Glutamatergic neuron (in vitro differentiated cells): ENCODE data around the gene CNDP2. TPM values are rescaled to one million over a fixed set of nuclear protein-coding genes. Genes with fewer than 3 reads are reported as not detected.

Experiments used
- DNase-seq: peaks from one replicate; pipeline ENCODE4 v3.0.0; 2022
- H3K27ac Mint-ChIP-seq: one replicate; pipeline ENCODE4 v1.8.0; 2020; ENCODE audit warnings: mild to moderate bottlenecking, mixed read lengths, inconsistent platforms; ENCODE audit not compliant: unreplicated experiment
- H3K27me3 Mint-ChIP-seq: one replicate; pipeline ENCODE4 v1.8.0; 2020; ENCODE audit warnings: mild to moderate bottlenecking, moderate library complexity, mixed read lengths, inconsistent platforms; ENCODE audit not compliant: unreplicated experiment
- H3K36me3 Mint-ChIP-seq: one replicate; pipeline ENCODE4 v1.8.0; 2020; ENCODE audit warnings: mild to moderate bottlenecking, mixed read lengths, inconsistent platforms; ENCODE audit not compliant: unreplicated experiment
- H3K4me1 Mint-ChIP-seq: one replicate; pipeline ENCODE4 v1.8.0; 2020; ENCODE audit warnings: mild to moderate bottlenecking, low read depth, mixed read lengths, inconsistent platforms; ENCODE audit not compliant: unreplicated experiment
- H3K4me3 Mint-ChIP-seq: one replicate; pipeline ENCODE4 v1.8.0; 2020; ENCODE audit warnings: mild to moderate bottlenecking, mixed read lengths, inconsistent platforms; ENCODE audit not compliant: unreplicated experiment
- H3K9me3 Mint-ChIP-seq: one replicate; pipeline ENCODE4 v1.8.0; 2020; ENCODE audit warnings: mild to moderate bottlenecking, moderate library complexity, mixed read lengths, inconsistent platforms; ENCODE audit not compliant: unreplicated experiment
- long read RNA-seq: library from polyadenylated mRNA; unstranded; transcript quantifications from one replicate; pipeline ENCODE4 v2.0.0, GENCODE V29; 2020; ENCODE audit not compliant: unreplicated experiment
- total RNA-seq: library from RNA; stranded (reverse); fragmentation: NEBNext Ultra II Directional; extraction: Animal tissue kit (Norgen Biotek cat#: 25700); gene quantifications from one replicate; pipeline ENCODE4 v1.2.1, GENCODE V29; 2021; ENCODE audit not compliant: unreplicated experiment
- TF ChIP-seq, protein P1 (sequence below): fragments of 200-600 bp; sonication (generic); IDR thresholded peaks from one replicate; pipeline ENCODE4 v1.5.0; 2021; ENCODE audit not compliant: partially characterized antibody, unreplicated experiment

The CNDP2 gene
- 123 TPM for total RNA-seq
- long read RNA-seq, full-length matches to known transcripts: 46 of 53 reads
- long read RNA-seq, partial matches to known transcripts: 5 of 53 reads
- long read RNA-seq, other reads (novel, unspliced or antisense): 2 of 53 reads

DNA sequence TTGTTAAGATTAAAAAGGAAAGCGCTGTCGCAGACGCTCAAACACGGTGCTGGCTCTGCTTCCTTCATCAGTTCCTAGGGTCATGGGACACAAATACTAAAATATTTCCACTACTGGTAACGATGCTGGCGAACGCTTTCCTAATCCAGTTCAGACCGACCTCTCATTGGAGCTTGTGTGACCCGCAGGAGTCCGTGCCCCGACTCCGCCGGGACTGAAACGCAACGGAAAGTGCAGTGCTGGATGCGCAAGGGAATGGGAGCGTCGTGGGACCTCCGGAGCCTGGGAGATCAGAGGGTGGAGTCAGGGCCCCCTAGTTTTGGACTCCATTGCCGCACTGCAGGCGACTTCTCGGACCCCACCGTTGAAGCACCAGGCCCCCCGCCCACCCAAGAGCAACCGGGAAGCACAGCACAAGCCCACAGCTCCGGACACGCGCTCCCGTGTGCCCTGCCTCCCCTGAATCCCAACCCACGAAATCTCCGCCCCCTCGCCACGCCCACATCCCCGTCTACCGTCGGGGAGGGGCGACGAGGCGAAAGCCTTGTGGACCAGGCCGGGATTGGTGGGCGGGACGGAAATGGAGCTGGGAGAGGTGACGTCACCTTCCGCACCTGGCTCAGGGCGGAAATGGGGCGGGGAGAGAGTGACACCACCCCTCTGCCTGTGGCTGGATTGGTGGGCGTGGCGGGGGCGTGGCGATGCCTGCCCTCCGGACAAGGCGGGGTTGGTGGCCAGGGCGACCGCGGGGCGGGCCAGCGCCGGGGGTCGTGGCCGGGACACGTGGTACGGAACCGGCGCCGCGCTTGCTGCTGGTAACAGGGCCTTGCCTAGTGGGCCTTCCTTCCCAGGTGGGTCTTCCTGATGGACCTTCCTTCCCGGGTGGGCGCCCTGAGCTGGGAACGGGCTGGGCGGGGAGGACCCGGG is at the start of gene CNDP2:
Gene CNDP2 (plus strand): TSS at position 783 of the 927 bp plus-strand sequence. CDS start 3,611 bp downstream, outside the sequence.
- H3K36me3 Mint-ChIP-seq: no peaks in the 10 kb centered on the region
- peaks cover 3% of the 10 kb centered on the region for H3K27me3 Mint-ChIP-seq
- TF ChIP-seq, protein P1, sequence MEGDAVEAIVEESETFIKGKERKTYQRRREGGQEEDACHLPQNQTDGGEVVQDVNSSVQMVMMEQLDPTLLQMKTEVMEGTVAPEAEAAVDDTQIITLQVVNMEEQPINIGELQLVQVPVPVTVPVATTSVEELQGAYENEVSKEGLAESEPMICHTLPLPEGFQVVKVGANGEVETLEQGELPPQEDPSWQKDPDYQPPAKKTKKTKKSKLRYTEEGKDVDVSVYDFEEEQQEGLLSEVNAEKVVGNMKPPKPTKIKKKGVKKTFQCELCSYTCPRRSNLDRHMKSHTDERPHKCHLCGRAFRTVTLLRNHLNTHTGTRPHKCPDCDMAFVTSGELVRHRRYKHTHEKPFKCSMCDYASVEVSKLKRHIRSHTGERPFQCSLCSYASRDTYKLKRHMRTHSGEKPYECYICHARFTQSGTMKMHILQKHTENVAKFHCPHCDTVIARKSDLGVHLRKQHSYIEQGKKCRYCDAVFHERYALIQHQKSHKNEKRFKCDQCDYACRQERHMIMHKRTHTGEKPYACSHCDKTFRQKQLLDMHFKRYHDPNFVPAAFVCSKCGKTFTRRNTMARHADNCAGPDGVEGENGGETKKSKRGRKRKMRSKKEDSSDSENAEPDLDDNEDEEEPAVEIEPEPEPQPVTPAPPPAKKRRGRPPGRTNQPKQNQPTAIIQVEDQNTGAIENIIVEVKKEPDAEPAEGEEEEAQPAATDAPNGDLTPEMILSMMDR: no peak
- H3K4me1 Mint-ChIP-seq: peaks cover 11% of the 10 kb centered on the region
- peaks cover 5% of the 10 kb centered on the region for H3K9me3 Mint-ChIP-seq
- peak; percentile 100 for DNase-seq
- peak within 1 kb of the TSS; percentile 83 for H3K27ac Mint-ChIP-seq
- peak within 1 kb of the TSS; percentile 98 for H3K4me3 Mint-ChIP-seq

DNA sequence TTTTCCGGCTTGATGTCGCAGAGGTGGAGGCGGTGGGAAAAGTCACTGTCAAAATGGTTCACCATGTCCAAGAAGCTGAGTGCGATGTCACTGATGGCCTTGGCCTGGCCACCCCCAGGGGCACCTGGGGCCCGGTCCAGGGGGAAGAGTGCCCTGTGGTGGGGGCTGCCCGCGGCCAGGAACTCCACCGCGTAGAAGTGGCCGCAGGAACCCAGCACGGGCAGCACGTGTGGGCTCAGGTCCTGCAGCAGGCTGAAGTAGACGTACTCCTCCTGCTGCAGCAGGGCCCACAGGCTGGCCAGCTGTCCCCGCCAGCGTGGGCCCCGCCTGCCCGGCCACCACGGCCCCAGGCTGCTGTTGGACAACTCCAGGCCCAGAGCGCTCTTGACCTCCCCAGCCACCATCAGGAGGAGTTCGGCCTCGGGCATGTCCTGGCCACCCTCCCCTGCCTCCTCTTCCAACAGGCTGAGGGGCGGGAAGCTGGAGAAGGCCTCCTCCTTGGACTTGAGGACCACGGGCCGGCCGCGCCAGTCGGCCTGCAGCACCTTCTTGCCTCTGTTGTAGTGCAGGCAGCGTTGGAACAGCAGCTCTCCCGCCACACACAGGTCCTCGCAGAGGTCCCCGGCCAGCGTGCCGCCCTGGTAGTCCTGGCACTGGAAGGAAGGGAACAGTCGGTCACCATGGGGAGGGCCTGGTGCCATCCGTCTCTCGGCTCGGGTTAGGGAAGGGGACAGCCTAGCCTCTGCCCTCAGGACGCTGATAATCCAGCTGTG is 49.3 kb upstream of the CNDP2 start:
- no peak for DNase-seq
- Mint-ChIP-seq H3K36me3 (no peaks in the 10 kb centered on the region), H3K27ac (no peak overlapping the region), H3K27me3 (peaks cover 3% of the 10 kb centered on the region), H3K4me3 (no peak overlapping the region), H3K9me3 (peaks cover 1% of the 10 kb centered on the region), H3K4me1 (no peaks in the 10 kb centered on the region)
- TF ChIP-seq, protein P1: no peak

DNA sequence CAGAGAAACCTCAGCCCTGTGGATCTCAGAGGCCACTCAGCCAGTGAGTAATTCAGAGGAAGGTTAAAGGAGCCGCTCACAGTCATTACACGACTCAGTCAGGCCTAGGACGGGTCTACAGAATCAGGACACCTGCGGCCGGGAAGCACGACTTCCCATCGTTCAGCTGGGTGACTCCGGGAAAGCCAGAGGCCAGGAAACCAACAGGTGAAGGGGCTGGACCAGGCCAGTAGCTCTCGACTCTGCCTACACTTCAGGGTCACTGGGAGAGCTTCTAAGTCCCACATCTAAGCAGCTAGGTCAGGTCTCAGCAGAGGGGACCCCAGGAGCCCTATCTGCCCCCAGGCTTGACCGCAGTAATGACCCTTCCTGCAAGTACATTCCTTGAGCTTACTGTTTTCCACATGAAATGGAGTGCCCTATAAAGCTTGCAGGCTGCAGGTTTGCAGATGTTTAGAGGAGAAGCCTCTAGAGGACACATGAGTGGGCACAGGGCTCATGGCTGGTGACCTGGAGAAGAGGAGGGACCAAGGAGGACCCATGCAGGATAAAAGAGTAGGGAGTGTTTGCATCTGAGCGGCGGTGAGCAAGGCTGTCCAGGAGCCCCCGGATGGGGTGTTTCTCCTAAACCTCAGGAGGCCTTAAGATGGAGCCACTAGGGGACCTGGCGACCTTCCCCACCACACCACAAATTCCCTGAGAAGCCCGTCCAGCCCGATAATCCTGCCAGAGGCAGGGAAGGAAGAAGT is 48.6 kb upstream of the CNDP2 start:
- Mint-ChIP-seq H3K4me1 (no peaks in the 10 kb centered on the region), H3K9me3 (peaks cover 1% of the 10 kb centered on the region), H3K4me3 (no peak overlapping the region), H3K27me3 (peaks cover 2% of the 10 kb centered on the region), H3K27ac (no peak overlapping the region), H3K36me3 (no peaks in the 10 kb centered on the region)
- TF ChIP-seq, protein P1: no peak
- DNase-seq: no peak

DNA sequence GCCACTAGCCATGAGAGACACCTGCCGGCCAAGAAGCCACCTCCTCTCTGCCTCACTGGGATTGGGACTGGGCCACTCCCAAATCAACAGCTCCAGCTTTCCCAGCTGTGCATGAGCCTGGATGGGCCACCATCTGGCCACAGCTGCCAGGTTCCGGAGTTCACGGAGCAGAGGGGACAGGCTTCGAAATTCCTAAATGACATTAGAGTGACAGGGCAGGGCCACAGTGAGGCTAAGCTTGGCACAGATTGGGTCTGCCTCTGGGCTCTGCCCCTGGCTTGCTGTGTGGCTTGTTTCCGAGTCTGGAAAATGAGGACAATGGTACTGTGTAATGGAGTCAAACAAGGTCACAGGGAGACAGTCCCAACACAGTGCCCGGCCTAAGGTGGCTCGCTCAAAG is 45.5 kb upstream of the CNDP2 start:
- Mint-ChIP-seq H3K4me1 (no peaks in the 10 kb centered on the region), H3K4me3 (no peak overlapping the region), H3K27ac (no peak overlapping the region), H3K36me3 (no peaks in the 10 kb centered on the region), H3K27me3 (peaks cover 5% of the 10 kb centered on the region), H3K9me3 (no peaks in the 10 kb centered on the region)
- no peak for DNase-seq
- TF ChIP-seq, protein P1: no peak
